Stimulated activated CD4-positive, alpha-beta T cell treated with anti-CD3 and anti-CD28 coated beads, Interleukin-15, amount 100 ng/mL, for 48 hours (primary cell): ENCODE data around the gene LPCAT1.
"Not testable (repeated sequence)": the region's sequence is repeated elsewhere in the genome, so short reads cannot be mapped to it uniquely, and the experiment has no call there.

ENCODE experiments used
- DNase-seq, 2 donors: peaks; one replicate each; pipeline ENCODE4 v3.0.0-alpha.2; 2020; ENCODE audit warnings: low read depth in 2 of 2

LPCAT1 gene

GRCh38 chr5:1541702-1542400 lies 18.1 kb upstream of the LPCAT1 start:
- no peak for DNase-seq

- no peak for DNase-seq
Measured at GRCh38 chr5:1540831-1541701, 17.3 kb upstream of the LPCAT1 start.

- DNase-seq = no peak
Measured at GRCh38 chr5:1540166-1540565, 16.4 kb upstream of the LPCAT1 start.

GRCh38 chr5:1539393-1540161 lies 15.8 kb upstream of the LPCAT1 start:
- DNase-seq = not testable (repeated sequence)

GRCh38 chr5:1538741-1539392 lies 15.1 kb upstream of the LPCAT1 start:
- DNase-seq = no peak

GRCh38 chr5:1538276-1538675 lies 14.5 kb upstream of the LPCAT1 start:
- no peak for DNase-seq

GRCh38 chr5:1537603-1538154 lies 13.9 kb upstream of the LPCAT1 start:
- DNase-seq = no peak

GRCh38 chr5:1536871-1537602 lies 13.3 kb upstream of the LPCAT1 start:
- DNase-seq = no peak

- peak; percentile 56 to 69 for DNase-seq
Measured at GRCh38 chr5:1536322-1536845, 12.6 kb upstream of the LPCAT1 start.

GRCh38 chr5:1535646-1536045 lies 11.9 kb upstream of the LPCAT1 start:
- DNase-seq = no peak

- no peak for DNase-seq
Measured at GRCh38 chr5:1532384-1532783, 8.6 kb upstream of the LPCAT1 start.

- DNase-seq = no peak
Measured at GRCh38 chr5:1529498-1529897, 5.7 kb upstream of the LPCAT1 start.

- no peak for DNase-seq
Measured at GRCh38 chr5:1527533-1528205, 3.9 kb upstream of the LPCAT1 start.

- DNase-seq = no peak
Measured at GRCh38 chr5:1526681-1527131, 2.9 kb upstream of the LPCAT1 start.

GRCh38 chr5:1526190-1526631 lies 2.5 kb upstream of the LPCAT1 start:
- no peak for DNase-seq

GRCh38 chr5:1525624-1526189 lies 1.9 kb upstream of the LPCAT1 start:
- no peak for DNase-seq

- DNase-seq = no peak
Measured at GRCh38 chr5:1524799-1525623, 1.3 kb upstream of the LPCAT1 start.

- DNase-seq = no peak
Measured at GRCh38 chr5:1524481-1524798, 680 bp upstream of the LPCAT1 start.

- DNase-seq = no peak
Measured at GRCh38 chr5:1523480-1523792, 324 bp downstream of the LPCAT1 start.
